K562 treated with DMSO at 1 percent for 12 hours (cell line): ENCODE measurements around the gene SH3BGRL2. TPM values are rescaled to one million over a fixed set of nuclear protein-coding genes. Genes with fewer than 3 reads are reported as not detected.

ENCODE experiments used
- total RNA-seq: library from RNA; unstranded; fragments of 300-600 nt; gene quantifications from 2 replicates; pipeline ENCODE4 v1.2.3, GENCODE V29; 2022; ENCODE audit not compliant: insufficient read depth

SH3BGRL2 gene
- total RNA-seq: 2.6 and 7.4 TPM in 2 replicates

GRCh38 chr6:79630883-79631692, at the start of gene SH3BGRL2:
TSS of gene SH3BGRL2 (plus strand) at chr6:79631329. CDS start at chr6:79631462, 133 bp downstream.

Other genes starting within 250 kb of the SH3BGRL2 start
- 0.50 and 2.6 TPM in 2 replicates for gene LCA5, start 93.9 kb upstream of the SH3BGRL2 start, total RNA-seq